SK-N-SH treated with all-trans-retinoic acid at 6 μM for 48 hours (cell line): ENCODE data around the gene ARF4.
A peak's percentile ranks its signal among the peaks of the same experiment; 100 is the strongest.

Experiments used
- ATAC-seq: fragments of 200-7000 bp; cut with Tn5 transposase; 3 replicates; pipeline ENCODE4 v1.9.1; 2020; ENCODE audit warnings: mild to moderate bottlenecking, moderate library complexity
- ARNTL ChIP-seq: fragments of 450-650 bp; formaldehyde crosslinking; IDR thresholded peaks from 2 replicates; pipeline ENCODE4 v1.5.0; 2020; ENCODE audit warnings: low read depth, mild to moderate bottlenecking, moderate library complexity, borderline replicate concordance
- BACH2 ChIP-seq: fragments of 250-450 bp; sonication (Bioruptor Pico); IDR thresholded peaks from 2 replicates; pipeline ENCODE4 v1.9.0; 2021; ENCODE audit warnings: mild to moderate bottlenecking, borderline replicate concordance
- CSDC2 ChIP-seq: fragments of 250-450 bp; sonication (Bioruptor Pico); IDR thresholded peaks from 2 replicates; pipeline ENCODE4 v1.5.0; 2020; ENCODE audit warnings: mild to moderate bottlenecking, moderate library complexity
- ESRRG ChIP-seq: fragments of 250-450 bp; sonication (Bioruptor Pico); IDR thresholded peaks from 2 replicates; pipeline ENCODE4 v1.6.1; 2021; ENCODE audit warnings: mild to moderate bottlenecking
- GLIS3 ChIP-seq: fragments of 250-450 bp; sonication (Bioruptor Pico); IDR thresholded peaks from 2 replicates; pipeline ENCODE4 v1.5.0; 2020; ENCODE audit warnings: mild to moderate bottlenecking, moderate library complexity
- ISL1 ChIP-seq: fragments of 250-450 bp; sonication (Bioruptor Pico); IDR thresholded peaks from 2 replicates; pipeline ENCODE4 v2.1.2; 2022; ENCODE audit warnings: mild to moderate bottlenecking, moderate library complexity
- OSR1 ChIP-seq: fragments of 250-450 bp; sonication (Bioruptor Pico); IDR thresholded peaks from 2 replicates; pipeline ENCODE4 v1.8.0; 2022; ENCODE audit warnings: moderate library complexity, mild to moderate bottlenecking, inconsistent platforms
- PPARA ChIP-seq: fragments of 250-450 bp; sonication (Bioruptor Pico); IDR thresholded peaks from 2 replicates; pipeline ENCODE4 v1.5.0; 2020; ENCODE audit warnings: mild to moderate bottlenecking, borderline replicate concordance
- RARB ChIP-seq: fragments of 250-450 bp; sonication (Bioruptor Pico); IDR thresholded peaks from 2 replicates; pipeline ENCODE4 v1.8.0; 2021; ENCODE audit warnings: mild to moderate bottlenecking, moderate library complexity
- SNAI2 ChIP-seq: fragments of 250-450 bp; sonication (Bioruptor Pico); IDR thresholded peaks from 2 replicates; pipeline ENCODE4 v1.5.0; 2020; ENCODE audit warnings: mild to moderate bottlenecking, moderate library complexity
- TCF4 ChIP-seq: fragments of 250-450 bp; sonication (Bioruptor Pico); IDR thresholded peaks from 2 replicates; pipeline ENCODE4 v1.8.0; 2021; ENCODE audit warnings: mild to moderate bottlenecking, moderate library complexity, borderline replicate concordance
- TOX ChIP-seq: fragments of 250-450 bp; sonication (Bioruptor Pico); IDR thresholded peaks from 2 replicates; pipeline ENCODE4 v1.8.0; 2021; ENCODE audit warnings: mild to moderate bottlenecking, moderate library complexity, borderline replicate concordance
- ZC3H10 ChIP-seq: fragments of 250-450 bp; sonication (Bioruptor Pico); IDR thresholded peaks from 2 replicates; pipeline ENCODE4 v1.5.1; 2021; ENCODE audit warnings: mild to moderate bottlenecking, moderate library complexity
- ZFP3 ChIP-seq: fragments of 250-450 bp; sonication (Bioruptor Pico); IDR thresholded peaks from 2 replicates; pipeline ENCODE4 v1.5.0; 2020; ENCODE audit warnings: mild to moderate bottlenecking, moderate library complexity
- ZFP30 ChIP-seq: fragments of 450-650 bp; formaldehyde crosslinking; IDR thresholded peaks from 2 replicates; pipeline ENCODE4 v1.5.0; 2022; ENCODE audit warnings: mild to moderate bottlenecking, moderate library complexity
- ZNF565 ChIP-seq: fragments of 450-650 bp; formaldehyde crosslinking; conservative IDR thresholded peaks from 2 replicates; pipeline ENCODE4 v1.5.0; 2020; ENCODE audit warnings: low read depth, mild to moderate bottlenecking, moderate library complexity
- ZNF70 ChIP-seq: fragments of 450-650 bp; formaldehyde crosslinking; IDR thresholded peaks from 2 replicates; pipeline ENCODE4 v1.5.0; 2020; ENCODE audit warnings: mild to moderate bottlenecking, moderate library complexity
- ZNF8 ChIP-seq: fragments of 450-650 bp; formaldehyde crosslinking; IDR thresholded peaks from 2 replicates; pipeline ENCODE4 v1.5.0; 2020; ENCODE audit warnings: mild to moderate bottlenecking, moderate library complexity
- TF ChIP-seq, protein P1 (sequence below): fragments of 250-450 bp; sonication (Bioruptor Pico); IDR thresholded peaks from 2 replicates; pipeline ENCODE4 v1.5.1; 2020; ENCODE audit warnings: low read depth, mild to moderate bottlenecking, moderate library complexity
- TF ChIP-seq, protein P2 (sequence below): fragments of 250-450 bp; sonication (Bioruptor Pico); IDR thresholded peaks from 2 replicates; pipeline ENCODE4 v1.8.0; 2020; ENCODE audit warnings: mild to moderate bottlenecking, moderate library complexity, borderline replicate concordance
- TF ChIP-seq, protein P3 (sequence below): fragments of 250-450 bp; sonication (Bioruptor Pico); IDR thresholded peaks from 2 replicates; pipeline ENCODE4 v1.5.0; 2020; ENCODE audit warnings: mild to moderate bottlenecking, moderate library complexity
- TF ChIP-seq, protein P4 (sequence below): fragments of 250-450 bp; sonication (Bioruptor Pico); IDR thresholded peaks from 2 replicates; pipeline ENCODE4 v1.8.0; 2021; ENCODE audit warnings: low read depth, mild to moderate bottlenecking, moderate library complexity, borderline replicate concordance

The ARF4 gene

DNA sequence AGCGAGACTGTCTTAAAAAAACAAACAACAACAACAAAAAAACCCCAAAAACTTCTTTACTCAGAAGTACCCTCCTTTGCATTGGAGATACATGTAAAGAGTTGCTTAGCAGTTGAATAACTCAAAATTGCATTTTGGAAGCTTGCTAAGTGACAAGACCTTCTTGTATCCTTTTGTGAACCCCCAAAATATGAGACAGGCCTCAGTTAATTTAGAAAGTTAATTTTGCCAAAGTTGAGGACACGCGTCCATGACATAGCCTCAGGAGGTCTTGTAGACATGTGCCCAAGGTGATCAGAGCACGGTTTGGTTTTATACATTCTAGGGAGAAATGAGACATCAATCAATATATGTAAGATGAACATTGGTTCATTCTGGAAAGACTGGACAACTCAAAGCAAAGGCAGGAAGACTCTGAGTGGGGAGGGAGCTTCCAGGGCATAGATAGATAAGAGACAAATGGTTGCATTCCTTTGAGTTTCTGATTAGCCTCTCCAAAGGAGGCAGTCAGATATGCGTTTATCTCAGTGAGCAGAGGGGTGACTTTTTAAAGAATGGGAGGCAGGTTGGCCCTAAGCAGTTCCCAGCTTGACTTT, 1.7 kb upstream of the ARF4 start:
- ATAC-seq, result no peak
- TF ChIP-seq OSR1, result no peak
- TF ChIP-seq, protein P1, sequence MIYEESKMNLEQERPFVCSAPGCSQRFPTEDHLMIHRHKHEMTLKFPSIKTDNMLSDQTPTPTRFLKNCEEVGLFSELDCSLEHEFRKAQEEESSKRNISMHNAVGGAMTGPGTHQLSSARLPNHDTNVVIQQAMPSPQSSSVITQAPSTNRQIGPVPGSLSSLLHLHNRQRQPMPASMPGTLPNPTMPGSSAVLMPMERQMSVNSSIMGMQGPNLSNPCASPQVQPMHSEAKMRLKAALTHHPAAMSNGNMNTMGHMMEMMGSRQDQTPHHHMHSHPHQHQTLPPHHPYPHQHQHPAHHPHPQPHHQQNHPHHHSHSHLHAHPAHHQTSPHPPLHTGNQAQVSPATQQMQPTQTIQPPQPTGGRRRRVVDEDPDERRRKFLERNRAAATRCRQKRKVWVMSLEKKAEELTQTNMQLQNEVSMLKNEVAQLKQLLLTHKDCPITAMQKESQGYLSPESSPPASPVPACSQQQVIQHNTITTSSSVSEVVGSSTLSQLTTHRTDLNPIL (CRISPR knock-in tag), result no peak
- no peak for TF ChIP-seq PPARA (CRISPR knock-in tag)
- TF ChIP-seq ISL1, result no peak
- no peak for TF ChIP-seq ARNTL (CRISPR knock-in tag)
- no peak for TF ChIP-seq ZFP30 (CRISPR knock-in tag)
- no peak for TF ChIP-seq RARB (CRISPR knock-in tag)
- TF ChIP-seq, protein P2, sequence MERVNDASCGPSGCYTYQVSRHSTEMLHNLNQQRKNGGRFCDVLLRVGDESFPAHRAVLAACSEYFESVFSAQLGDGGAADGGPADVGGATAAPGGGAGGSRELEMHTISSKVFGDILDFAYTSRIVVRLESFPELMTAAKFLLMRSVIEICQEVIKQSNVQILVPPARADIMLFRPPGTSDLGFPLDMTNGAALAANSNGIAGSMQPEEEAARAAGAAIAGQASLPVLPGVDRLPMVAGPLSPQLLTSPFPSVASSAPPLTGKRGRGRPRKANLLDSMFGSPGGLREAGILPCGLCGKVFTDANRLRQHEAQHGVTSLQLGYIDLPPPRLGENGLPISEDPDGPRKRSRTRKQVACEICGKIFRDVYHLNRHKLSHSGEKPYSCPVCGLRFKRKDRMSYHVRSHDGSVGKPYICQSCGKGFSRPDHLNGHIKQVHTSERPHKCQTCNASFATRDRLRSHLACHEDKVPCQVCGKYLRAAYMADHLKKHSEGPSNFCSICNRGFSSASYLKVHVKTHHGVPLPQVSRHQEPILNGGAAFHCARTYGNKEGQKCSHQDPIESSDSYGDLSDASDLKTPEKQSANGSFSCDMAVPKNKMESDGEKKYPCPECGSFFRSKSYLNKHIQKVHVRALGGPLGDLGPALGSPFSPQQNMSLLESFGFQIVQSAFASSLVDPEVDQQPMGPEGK (CRISPR knock-in tag), result no peak
- no peak for TF ChIP-seq ESRRG (CRISPR knock-in tag)
- TF ChIP-seq ZNF8, result no peak
- no peak for TF ChIP-seq ZNF565 (CRISPR knock-in tag)
- no peak for TF ChIP-seq BACH2 (CRISPR knock-in tag)
- no peak for TF ChIP-seq ZNF70 (CRISPR knock-in tag)
- TF ChIP-seq CSDC2 (CRISPR knock-in tag), result no peak
- no peak for TF ChIP-seq GLIS3 (CRISPR knock-in tag)
- no peak for TF ChIP-seq TCF4 (CRISPR knock-in tag)

DNA sequence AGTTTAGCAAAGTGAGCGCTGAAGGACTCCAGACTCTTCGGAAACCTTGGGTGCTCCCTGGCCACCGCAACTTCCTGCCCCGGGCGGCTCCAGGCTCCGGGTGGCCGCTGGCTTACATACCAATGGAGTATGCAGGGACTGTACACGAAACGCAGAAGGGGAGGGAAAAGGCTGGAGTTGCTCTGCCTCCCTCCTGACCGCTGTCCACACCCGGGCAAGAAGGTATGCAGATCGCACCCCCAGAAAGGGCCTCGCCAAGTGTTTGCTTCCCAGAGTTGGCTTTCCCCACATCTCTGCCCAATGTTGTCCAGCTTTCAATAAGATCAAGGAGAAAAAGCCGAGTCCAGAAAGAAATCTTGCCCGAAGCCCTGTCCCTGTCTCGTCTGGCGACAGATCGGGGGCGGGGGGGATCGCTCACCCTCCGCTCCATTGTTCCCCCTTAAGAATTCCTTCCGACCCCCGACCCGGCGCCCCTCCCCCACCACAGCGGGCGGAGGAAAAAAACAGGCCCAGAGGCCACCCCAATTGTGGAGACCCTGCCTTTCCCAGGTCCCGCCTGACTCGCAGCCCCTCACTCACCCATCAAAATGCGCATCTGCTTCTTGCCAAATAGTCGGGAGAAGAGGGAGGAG, 533 bp downstream of the ARF4 start:
- ATAC-seq, result peak; percentile 69
- TF ChIP-seq, protein P1 (CRISPR knock-in tag), result peak; percentile 50; the same call in 1 of the 2 replicates
- TF ChIP-seq, protein P3, sequence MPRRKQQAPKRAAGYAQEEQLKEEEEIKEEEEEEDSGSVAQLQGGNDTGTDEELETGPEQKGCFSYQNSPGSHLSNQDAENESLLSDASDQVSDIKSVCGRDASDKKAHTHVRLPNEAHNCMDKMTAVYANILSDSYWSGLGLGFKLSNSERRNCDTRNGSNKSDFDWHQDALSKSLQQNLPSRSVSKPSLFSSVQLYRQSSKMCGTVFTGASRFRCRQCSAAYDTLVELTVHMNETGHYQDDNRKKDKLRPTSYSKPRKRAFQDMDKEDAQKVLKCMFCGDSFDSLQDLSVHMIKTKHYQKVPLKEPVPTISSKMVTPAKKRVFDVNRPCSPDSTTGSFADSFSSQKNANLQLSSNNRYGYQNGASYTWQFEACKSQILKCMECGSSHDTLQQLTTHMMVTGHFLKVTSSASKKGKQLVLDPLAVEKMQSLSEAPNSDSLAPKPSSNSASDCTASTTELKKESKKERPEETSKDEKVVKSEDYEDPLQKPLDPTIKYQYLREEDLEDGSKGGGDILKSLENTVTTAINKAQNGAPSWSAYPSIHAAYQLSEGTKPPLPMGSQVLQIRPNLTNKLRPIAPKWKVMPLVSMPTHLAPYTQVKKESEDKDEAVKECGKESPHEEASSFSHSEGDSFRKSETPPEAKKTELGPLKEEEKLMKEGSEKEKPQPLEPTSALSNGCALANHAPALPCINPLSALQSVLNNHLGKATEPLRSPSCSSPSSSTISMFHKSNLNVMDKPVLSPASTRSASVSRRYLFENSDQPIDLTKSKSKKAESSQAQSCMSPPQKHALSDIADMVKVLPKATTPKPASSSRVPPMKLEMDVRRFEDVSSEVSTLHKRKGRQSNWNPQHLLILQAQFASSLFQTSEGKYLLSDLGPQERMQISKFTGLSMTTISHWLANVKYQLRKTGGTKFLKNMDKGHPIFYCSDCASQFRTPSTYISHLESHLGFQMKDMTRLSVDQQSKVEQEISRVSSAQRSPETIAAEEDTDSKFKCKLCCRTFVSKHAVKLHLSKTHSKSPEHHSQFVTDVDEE (CRISPR knock-in tag), result no peak
- TF ChIP-seq, all 23 proteins: peak for 1

DNA sequence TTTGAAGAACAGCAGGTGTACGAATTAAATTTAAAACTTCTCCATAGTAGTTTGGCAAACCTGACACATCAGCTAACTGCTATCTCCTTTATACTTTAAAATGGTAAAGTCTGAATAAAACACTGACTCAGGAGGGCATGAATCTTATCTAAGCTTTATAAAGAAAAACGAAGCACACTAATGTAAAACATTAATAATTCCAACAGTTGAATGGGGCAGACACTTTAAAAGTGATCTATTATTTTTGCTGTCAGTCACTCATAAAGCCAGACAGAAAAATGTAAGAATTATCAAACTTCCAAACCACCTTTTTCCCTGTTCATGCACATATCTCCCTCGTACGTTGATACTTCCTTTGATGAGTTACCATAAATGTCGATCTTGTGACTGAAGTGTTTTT, 2.6 kb downstream of the ARF4 start:
- ATAC-seq, result no peak
- TF ChIP-seq ESRRG (CRISPR knock-in tag) (no peak), ZFP30 (CRISPR knock-in tag) (no peak), ZC3H10 (CRISPR knock-in tag) (no peak), ARNTL (CRISPR knock-in tag) (no peak), TCF4 (CRISPR knock-in tag) (no peak), PPARA (CRISPR knock-in tag) (no peak), SNAI2 (CRISPR knock-in tag) (no peak), ISL1 (no peak), RARB (CRISPR knock-in tag) (no peak), ZFP3 (CRISPR knock-in tag) (no peak), ZNF565 (CRISPR knock-in tag) (no peak), TOX (no peak)
- TF ChIP-seq, protein P4, sequence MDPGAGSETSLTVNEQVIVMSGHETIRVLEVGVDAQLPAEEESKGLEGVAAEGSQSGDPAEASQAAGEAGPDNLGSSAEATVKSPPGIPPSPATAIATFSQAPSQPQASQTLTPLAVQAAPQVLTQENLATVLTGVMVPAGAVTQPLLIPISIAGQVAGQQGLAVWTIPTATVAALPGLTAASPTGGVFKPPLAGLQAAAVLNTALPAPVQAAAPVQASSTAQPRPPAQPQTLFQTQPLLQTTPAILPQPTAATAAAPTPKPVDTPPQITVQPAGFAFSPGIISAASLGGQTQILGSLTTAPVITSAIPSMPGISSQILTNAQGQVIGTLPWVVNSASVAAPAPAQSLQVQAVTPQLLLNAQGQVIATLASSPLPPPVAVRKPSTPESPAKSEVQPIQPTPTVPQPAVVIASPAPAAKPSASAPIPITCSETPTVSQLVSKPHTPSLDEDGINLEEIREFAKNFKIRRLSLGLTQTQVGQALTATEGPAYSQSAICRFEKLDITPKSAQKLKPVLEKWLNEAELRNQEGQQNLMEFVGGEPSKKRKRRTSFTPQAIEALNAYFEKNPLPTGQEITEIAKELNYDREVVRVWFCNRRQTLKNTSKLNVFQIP (CRISPR knock-in tag), result no peak
- TF ChIP-seq, protein P2 (CRISPR knock-in tag), result no peak
- TF ChIP-seq, protein P3 (CRISPR knock-in tag), result no peak
